Ecto neural progenitor cell (in vitro differentiated cells): ENCODE measurements around the gene HOXB9.

Source experiments
- DNase-seq: peaks from one replicate; pipeline ENCODE4 v3.0.0-alpha.2; 2018; ENCODE audit warnings: low spot score

Gene HOXB9

DNA sequence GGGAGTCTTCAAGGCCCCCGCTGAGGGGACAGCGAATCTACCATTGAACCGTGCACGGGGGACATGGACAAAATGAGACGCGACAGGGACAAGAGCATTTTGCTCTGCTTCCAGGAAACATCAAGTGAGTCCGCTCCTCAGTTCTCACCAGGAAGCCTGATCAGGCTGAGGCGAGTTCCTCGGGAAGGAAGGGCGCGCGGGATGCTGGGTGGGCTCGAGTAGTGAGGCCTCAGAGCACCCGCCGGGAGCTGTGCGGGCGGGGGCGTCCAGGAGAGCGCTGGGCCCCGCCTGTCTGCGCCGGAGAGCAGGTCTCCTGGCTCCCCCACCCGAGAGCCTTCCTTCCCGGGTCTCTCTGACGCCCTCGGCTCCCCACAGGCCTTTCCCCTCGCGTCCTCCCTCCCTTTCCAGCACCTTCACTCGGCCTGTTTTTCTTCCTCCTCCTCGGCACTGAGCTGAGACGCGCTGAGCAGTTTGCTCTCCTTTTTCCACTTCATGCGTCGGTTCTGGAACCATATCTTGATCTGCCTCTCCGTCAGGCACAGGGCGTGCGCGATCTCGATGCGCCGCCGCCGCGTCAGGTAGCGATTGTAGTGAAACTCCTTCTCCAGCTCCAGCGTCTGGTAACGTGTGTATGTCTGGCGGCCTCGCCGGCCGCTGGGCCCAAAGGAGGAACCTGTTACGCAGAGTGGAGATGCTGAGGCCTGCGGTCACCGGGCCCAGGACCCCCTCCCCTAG lies 30.0 kb downstream of the HOXB9 start:
- DNase-seq: no peak

DNA sequence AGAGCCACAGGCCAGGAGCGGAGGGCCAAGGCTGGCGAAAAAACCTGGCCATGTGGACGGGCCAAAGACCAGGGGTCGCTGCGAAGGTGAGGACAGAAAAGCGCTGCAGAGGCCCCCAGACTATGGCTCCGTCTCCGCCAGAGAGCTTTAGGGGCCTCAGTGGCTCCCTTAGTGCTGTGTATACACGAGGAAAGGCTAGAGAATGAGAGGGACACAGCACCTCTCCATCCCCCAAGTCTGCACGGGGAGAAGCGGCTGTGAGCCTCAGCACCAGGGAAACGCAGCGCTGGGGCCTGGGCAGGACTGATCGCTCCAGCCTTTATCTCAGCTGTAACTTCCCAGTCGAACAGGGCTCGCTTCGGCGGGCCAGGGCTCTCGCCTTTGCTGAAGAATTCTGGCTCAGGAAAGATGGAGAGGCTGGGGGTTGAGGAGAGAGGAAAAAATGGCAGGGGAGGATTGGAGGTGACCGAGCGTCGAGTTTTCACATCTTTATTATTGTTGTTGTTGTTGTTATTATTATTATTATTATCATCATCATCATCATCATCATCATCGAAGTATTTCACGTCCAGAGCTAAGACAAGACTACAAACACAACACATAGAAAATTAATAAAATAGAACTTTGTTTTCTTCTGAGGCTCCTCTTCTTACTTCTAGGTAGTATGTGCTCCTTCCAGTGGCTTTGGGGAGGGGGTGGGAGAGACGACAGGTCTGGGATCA lies 30.7 kb downstream of the HOXB9 start:
- DNase-seq: no peak

DNA sequence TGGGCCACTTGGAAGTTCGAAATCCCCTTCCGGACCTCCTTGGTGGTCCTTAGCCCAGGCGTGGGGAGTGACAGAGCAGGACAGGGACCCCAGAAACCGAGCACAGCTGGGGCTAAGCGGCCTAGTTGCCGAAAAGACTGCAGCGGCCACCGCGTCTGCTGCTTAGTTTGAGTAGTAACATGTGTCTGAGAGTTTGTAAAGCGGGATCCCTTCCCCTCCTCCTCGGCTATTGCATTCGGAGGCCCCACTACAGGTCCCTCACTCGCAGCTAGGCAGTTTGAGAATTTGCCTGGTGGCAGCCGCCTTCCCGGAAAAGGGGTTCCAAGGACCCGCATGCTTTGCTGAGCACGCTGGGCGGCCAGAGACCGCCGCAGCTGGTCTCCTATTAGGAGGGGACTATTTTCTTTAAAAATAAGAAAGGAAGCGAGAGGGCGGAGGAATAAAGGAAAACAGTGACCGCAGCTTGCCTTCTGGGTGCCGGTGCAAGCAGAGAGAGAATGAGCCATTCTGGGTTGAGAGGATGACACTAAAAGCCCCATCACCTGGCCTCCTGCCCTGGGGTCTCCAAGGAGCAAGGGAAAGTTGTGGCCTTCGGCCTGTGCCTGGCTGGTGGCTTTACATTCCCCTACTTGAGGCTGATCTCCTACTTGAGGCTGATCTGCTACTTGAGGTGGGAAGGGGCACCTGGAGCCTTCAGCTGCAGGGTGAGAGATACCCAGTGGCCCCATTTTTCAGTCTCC lies 31.4 kb downstream of the HOXB9 start:
- DNase-seq: no peak

DNA sequence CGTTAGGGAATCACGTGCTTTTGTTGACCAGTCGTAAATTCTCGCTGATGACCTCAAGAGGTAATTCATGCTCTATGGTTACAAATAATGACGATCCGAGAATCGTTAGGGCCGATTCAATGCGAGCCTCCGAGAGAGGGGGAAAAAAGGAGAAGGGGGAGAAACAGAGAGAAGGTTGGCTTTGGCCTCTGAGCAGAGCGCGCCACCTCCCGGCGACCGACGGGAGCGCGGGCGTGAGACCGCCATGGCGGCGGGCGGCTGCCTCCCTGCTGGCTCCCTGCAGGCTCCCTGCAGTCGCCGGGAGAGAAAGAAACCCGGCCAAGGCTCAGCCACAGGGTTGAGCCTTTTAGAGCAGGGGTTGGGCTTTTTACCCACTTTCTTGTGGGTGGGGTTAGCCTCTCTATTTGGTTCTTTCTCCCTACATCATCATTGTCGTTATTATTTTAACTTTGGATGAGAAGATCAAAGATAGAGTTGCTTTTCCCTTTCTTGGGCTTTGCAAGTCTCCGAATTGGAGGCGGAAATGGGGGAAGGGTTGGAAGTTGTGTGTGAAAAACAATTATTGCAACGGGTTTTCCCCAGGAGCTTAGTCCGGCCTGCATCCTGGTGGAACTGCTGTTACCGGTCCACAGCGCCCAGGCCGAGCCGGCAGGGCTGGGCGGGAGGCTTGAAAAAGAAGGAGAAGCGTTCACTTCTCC lies 32.2 kb downstream of the HOXB9 start:
- DNase-seq: peak; percentile 94

DNA sequence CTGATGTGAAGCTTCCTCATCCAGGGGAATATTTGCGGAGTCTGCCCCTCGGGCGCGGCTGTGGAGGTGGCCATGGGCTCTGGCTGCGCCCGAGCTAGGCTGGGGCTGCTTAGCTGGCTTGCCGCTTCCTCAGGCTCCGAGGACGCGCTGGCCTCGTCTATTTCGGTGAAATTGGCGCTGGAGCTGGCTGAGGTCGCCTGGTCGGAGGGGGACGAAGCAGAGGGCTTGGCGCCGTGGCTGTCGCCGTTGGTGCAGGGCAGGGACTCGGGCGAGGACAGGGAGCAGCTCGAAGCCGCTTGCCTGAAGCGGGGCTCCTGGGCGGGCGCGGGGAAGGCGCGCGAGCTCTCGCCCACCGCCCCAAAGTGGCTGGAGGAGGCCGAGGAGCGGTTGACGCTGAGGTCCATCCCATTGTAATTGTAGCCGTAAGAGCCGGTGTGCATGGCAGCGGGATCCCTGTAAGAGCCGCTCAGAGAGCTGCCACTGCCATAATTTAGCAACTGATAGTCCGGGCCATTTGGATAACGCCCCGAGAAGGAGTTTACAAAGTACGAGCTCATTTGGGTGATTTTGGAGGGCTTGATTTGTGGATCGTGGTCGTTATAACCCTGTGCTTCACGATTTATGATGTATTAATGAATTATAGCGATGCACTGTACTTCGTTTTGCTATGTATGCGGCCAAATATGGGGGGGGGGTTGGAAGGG lies 32.9 kb downstream of the HOXB9 start, which contains the start of gene HOXB5:
TSS of gene HOXB5 (minus strand) at position 654 of the 704 bp plus-strand sequence. CDS start at position 557, 97 bp downstream.
- no peak for DNase-seq

DNA sequence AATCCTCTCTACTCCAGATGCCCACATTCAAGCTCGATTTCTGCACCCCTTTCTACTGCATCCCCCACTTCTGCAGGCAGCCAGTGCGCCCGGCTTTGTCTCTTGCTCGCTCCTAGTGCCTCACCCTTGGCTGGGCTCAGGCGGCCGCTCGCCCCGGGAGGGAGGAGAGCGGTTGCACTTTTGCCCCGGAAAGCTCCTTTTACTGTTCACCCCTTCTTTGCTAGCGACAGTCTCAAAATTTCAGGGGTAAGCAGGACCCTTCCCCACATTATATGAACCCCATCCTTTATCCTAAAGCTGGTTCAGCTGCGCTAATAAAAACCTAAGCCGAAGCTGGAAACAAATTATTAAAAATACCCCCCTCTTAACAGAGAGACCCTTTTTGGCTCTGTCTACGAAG lies 33.6 kb downstream of the HOXB9 start:
- no peak for DNase-seq

DNA sequence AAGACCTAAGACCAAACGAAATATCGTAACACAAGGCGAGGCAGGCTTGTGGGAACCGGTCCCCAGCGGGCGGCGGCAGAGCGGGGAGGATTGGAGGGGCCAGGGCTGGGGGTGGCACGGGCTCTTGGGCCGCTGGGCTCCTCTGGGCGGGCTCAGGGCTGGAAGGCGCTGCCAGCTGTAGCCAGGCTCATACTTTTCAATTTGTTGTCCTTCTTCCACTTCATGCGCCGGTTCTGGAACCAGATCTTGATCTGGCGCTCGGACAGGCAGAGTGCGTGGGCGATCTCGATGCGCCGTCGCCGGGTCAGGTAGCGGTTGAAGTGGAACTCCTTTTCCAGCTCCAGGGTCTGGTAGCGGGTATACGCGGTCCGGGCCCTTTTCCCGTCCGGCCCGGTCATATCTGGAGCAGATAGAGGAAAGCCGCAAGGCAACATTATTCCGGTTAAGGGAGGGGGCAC lies 34.1 kb downstream of the HOXB9 start:
- DNase-seq: no peak

DNA sequence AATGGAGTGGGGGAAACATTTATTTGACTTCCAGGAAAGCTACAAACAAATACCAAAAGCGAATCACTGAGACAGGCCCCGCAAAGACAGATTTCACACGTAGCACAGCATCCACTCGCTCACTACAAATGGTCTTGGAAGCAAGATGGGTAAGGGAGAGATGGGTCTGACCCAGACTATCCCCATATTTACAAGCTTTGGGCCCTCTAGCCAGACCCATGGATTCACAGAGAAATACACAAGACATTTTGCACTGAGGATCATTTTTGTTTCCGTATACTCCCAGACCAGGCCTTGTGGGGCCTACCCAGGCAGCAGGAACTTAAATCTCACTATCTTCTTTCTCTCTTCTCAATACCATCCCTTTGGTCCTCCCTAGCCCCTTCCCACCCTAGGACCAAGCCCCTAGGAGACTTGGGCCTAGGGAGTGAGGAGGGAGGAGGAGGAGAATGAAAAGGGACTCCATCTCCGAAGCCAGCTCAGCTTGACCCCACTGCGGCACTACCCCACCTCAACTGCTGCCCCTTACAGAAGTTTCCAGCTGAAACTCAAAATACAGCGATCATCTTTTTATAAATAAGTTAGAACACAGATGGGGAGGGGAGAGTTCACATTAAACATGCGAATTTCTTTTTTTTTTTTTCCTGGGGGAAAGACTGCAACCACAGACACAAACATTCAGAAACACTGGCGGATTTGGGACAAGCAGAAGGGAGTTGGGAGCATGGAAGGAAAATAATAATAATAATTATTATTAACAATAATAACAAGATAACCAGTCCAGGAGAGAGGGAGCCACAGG lies 34.7 kb downstream of the HOXB9 start:
- DNase-seq: no peak

DNA sequence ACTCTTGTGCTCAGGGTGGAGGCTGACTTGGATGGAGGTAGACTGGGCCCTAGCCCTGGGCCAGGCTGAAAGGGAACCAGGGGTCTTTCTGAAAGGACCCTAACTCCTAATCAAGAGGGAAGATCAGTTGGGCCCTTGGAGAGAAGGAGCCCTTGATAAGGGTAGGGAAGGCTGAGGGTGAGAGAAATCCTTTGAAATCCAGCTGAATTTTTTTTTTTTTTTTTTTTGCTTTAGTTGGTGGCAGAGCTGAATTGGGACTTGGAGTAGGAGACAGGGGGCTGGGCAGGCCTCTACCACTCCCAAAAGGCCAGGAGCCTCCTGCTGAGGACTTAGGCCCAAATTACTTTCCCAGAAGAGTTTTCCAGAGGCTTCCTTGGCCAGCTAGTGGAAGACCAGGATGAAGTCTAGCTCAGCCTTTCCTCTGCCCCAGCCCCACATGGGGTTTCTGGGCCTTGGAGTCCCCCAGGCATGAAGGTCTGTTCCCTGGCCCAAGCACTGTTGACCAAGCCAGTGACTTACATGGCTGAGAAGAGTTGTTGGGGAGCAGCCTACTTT lies 35.5 kb downstream of the HOXB9 start:
- no peak for DNase-seq

GRCh38 chr17:48589831-48590606 lies 36.1 kb downstream of the HOXB9 start, which contains the start of gene HOXB3:
HOXB3 (minus strand) TSS chr17:48590241; CDS start chr17:48552474, 37,767 bp downstream.
- no peak for DNase-seq

- DNase-seq: no peak
These were observed 36.9 kb downstream of the HOXB9 start for GRCh38 chr17:48589060-48589830.

DNA sequence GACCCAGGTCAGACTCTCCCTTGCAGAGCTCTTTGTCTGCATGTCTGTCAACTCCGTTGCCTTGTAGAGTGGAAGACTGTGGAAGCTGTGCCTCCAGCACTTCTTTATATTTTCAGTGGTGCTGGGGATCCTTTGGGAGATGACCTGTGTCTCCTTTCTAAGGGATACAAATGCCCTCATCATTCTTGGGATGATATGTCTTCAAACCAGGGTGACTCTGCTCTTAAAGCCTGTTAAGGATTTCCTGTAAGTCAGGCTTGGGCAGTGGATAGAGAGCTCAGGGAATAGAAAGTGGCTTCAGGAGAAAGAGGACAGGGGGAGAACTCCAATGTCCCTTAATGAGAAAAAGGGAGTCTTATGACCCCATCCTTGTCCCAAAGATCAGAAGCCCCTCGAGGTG lies 37.6 kb downstream of the HOXB9 start:
- no peak for DNase-seq

- DNase-seq: no peak
These were observed 38.1 kb downstream of the HOXB9 start for GRCh38 chr17:48588074-48588415.

- no peak for DNase-seq
These were observed 38.7 kb downstream of the HOXB9 start for GRCh38 chr17:48587276-48588073.

GRCh38 chr17:48586355-48587258 lies 39.6 kb downstream of the HOXB9 start:
- no peak for DNase-seq

DNA sequence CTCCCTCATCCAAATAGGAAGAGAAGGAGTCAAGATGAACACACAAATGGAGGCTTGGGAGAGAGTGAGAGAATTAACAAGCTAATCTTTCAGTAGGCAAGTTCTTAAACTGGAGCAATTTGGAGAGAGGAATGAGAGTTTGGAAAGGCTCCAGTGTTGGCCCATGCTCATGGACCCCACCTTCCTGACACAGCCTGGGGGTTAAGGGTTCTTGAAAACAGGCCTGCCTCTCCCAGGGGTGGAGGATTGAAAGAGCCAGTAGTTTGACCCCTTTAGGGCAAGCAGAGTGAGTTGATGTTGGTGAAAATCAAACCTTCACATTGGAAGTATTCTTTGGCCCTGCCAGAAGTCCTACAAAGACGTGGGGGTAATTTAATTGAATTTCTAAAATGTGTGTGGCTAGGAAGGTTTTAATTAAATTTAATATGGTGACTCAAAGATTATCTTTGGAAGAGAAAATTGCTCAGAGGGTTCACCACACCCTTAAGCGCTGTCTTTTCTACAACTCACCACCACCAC lies 41.9 kb downstream of the HOXB9 start:
- no peak for DNase-seq
